Retinal pigment epithelial cell (primary cell): ENCODE measurements around the gene PDE4D.

Source experiments
- DNase-seq: peaks from one replicate; pipeline ENCODE4 v3.0.0-alpha.2; 2010; ENCODE audit warnings: low read depth
- H3K4me3 ChIP-seq: 2 replicates; pipeline ENCODE4 v1.5.1; 2011; ENCODE audit warnings: mild to moderate bottlenecking, low read length, control low read depth, moderate library complexity
- CTCF ChIP-seq: conservative IDR thresholded peaks from 2 replicates; pipeline ENCODE4 v1.5.1; 2011; ENCODE audit warnings: low read depth, low read length, control low read depth, inconsistent platforms

The PDE4D gene

GRCh38 chr5:59299006-59299405 is 594.5 kb downstream of the PDE4D start:
- DNase-seq: no peak
- no peak overlapping the region for H3K4me3 ChIP-seq
- no peak for TF ChIP-seq CTCF

- peak overlapping the region; percentile 8 for H3K4me3 ChIP-seq
- TF ChIP-seq CTCF: no peak
- DNase-seq: no peak
Measured at GRCh38 chr5:59296317-59297264, 596.9 kb downstream of the PDE4D start.

GRCh38 chr5:59293700-59294099 is 599.8 kb downstream of the PDE4D start:
- H3K4me3 ChIP-seq: no peak overlapping the region
- no peak for TF ChIP-seq CTCF
- DNase-seq: no peak

GRCh38 chr5:59291941-59292340 is 601.6 kb downstream of the PDE4D start:
- DNase-seq: no peak
- no peak for TF ChIP-seq CTCF
- no peak overlapping the region for H3K4me3 ChIP-seq

- no peak overlapping the region for H3K4me3 ChIP-seq
- TF ChIP-seq CTCF: no peak
- DNase-seq: no peak
Measured at GRCh38 chr5:59287884-59288283, 605.6 kb downstream of the PDE4D start.

- H3K4me3 ChIP-seq: no peak overlapping the region
- DNase-seq: no peak
- TF ChIP-seq CTCF: no peak
Measured at GRCh38 chr5:59287361-59287760, 606.2 kb downstream of the PDE4D start.

GRCh38 chr5:59286510-59286909 is 607.0 kb downstream of the PDE4D start:
- no peak for TF ChIP-seq CTCF
- DNase-seq: no peak
- no peak overlapping the region for H3K4me3 ChIP-seq
